Measurements from ENCODE around the gene ZFAND3.

Gene ZFAND3

DNA sequence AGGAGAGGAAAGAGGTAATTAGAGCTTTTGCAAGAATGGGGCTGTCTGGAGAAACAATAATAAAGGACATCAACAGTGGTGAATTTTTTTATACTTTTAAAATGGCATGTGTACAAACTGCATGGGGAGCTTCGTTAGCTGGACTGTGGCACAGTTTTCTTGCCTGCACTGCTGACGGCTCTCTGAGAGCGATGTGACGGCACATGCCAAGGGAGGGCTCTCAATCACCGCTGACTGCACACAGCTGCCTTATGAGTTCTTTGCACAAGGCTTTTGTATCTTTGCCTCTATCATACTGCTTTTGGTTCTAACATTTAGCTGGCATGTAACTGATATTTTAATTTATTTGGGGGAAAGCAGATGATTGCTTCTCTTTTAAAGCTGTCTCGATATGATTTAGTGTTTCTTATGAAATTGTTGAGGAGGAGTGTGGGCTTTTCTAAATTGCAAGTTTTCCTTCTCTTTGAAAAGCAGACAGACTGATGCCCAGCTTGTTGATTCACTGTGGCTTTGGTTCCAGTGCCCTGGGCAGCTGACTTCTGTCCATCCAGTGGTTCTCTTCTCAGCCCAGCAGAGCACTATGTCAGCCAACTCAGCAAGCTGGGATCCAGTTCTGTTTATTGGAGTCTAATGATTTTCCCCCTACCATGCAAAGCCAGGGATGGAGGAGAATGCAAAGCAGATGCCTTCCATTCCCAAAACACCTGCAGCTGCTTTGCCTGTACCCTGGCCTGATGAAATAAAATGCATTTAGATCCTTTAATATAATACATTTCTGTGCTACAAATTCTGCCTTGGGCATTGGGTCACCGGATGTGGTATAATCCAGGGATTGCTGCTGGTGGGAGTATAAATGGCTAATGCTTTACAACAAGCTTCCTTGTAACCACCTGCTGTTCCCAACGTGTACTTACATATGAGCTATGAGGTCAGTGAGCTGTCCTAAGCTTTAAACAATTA is 323.9 kb downstream of the ZFAND3 start:
- Histone ChIP-seq H3K36me3 (ENCODE audit: control insufficient read depth, insufficient read depth, low read length) (peaks cover 39% of the 10 kb centered on the region), H3K4me3 (ENCODE audit: extremely low read depth, insufficient read depth, low read length, poor library complexity, severe bottlenecking) (no peak overlapping the region), H3K9me3 (ENCODE audit: control insufficient read depth, low read length) (no peaks in the 10 kb centered on the region), H3K27ac (ENCODE audit: low read depth, low read length, severe bottlenecking) (no peak overlapping the region), H3K4me1 (ENCODE audit: control insufficient read depth, insufficient read depth, low read length, poor library complexity, severe bottlenecking) (no peaks in the 10 kb centered on the region)
- WGBS, 2 experiments (ENCODE audit: insufficient coverage in 2 of 2): 94 to 96% methylated on average over 5 to 6 of the region's 8 CpGs

DNA sequence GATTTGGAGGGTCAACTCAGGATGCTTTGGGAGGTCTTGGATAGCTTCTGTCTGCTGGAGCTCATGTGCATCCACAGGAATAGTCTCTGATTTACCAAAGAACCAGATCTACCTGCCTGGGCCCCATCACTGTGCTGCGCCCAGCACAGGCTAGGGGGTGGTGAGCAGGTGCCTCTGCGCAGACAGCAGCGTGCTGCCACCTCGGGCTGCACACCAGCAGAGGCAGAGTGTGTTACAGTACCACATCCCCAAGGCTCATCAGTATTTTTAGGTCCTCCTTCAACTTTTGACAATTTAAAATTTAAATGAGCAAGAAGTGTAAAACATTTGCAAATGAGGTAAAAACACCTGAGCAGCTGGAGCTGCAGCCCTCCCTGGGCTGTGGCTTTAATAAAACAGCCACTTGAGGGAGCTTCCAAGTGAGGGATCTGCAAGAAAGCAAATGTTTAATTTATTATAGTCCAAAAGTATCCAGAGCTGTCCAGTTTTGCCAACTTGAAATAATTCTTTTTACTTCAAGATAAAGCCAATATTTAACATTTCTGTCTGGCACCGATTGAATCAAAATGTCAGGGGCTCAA is 324.9 kb downstream of the ZFAND3 start:
- no peaks in the 10 kb centered on the region for H3K9me3 ChIP-seq (ENCODE audit: control insufficient read depth, low read length)
- WGBS, 2 experiments (ENCODE audit: insufficient coverage in 2 of 2): 95% methylated on average over 4 of the region's 5 CpGs; no CpG with 5 or more reads in 1 of the 2 experiments
- peaks cover 43% of the 10 kb centered on the region for H3K36me3 ChIP-seq (ENCODE audit: control insufficient read depth, insufficient read depth, low read length)
- no peak overlapping the region for H3K27ac ChIP-seq (ENCODE audit: low read depth, low read length, severe bottlenecking)
- H3K4me3 ChIP-seq (ENCODE audit: extremely low read depth, insufficient read depth, low read length, poor library complexity, severe bottlenecking): no peak overlapping the region
- no peaks in the 10 kb centered on the region for H3K4me1 ChIP-seq (ENCODE audit: control insufficient read depth, insufficient read depth, low read length, poor library complexity, severe bottlenecking)

DNA sequence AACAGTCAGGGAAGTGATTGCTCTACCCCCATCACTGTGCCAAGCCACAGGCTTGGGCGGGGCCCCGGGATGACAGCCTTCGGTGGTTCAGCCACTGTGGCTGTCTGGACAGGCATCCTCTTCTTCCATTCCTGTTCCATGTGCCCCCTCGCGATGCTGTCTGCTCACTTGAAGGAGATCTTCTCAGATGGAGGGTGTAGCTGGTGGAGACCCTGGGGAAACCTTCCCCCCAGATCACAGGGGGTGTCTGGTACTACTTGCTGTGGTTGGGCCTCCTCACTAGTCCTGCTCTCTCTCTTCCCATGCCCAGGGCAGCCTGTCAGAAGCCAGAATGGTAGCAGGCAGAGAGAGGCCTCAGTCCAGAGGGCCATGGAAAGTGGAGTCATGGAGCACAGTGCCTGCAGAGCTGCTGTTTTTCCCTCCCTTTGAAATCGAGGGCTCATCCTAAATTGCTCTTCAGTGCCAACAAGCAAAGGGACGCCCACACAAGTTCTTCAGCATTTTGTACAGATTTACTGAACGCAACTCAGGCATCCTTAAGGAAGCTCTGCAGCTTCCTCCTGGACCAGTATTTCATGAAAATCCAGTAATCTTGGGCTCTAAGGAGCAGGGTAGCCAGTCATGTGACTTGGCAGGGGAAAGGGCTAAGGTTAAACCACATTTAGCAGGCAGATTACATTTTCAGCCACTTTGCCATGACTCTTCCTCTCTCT is 326.6 kb downstream of the ZFAND3 start:
- H3K36me3 ChIP-seq (ENCODE audit: control insufficient read depth, insufficient read depth, low read length): peaks cover 57% of the 10 kb centered on the region
- no peak overlapping the region for H3K4me3 ChIP-seq (ENCODE audit: extremely low read depth, insufficient read depth, low read length, poor library complexity, severe bottlenecking)
- WGBS, 2 experiments (ENCODE audit: insufficient coverage in 2 of 2): 86 to 95% methylated on average over 4 to 5 of the region's 8 CpGs
- no peaks in the 10 kb centered on the region for H3K9me3 ChIP-seq (ENCODE audit: control insufficient read depth, low read length)
- H3K27ac ChIP-seq (ENCODE audit: low read depth, low read length, severe bottlenecking): no peak overlapping the region
- H3K4me1 ChIP-seq (ENCODE audit: control insufficient read depth, insufficient read depth, low read length, poor library complexity, severe bottlenecking): no peaks in the 10 kb centered on the region

DNA sequence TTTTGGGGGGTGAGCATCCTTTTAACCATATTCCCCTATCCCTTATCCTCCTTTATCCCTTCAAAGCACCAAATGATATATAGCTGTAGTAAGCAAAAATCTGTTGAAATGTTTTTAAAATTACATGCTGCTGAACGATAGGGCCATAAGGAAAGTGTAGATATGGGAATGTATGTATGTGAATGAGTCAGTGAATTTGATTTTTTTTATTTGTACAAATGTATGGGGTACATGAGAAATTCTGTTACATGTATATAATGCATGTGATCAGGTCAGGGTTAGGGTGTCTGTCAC is 327.2 kb downstream of the ZFAND3 start:
- Histone ChIP-seq H3K9me3 (ENCODE audit: control insufficient read depth, low read length) (no peaks in the 10 kb centered on the region), H3K27ac (ENCODE audit: low read depth, low read length, severe bottlenecking) (no peak overlapping the region), H3K36me3 (ENCODE audit: control insufficient read depth, insufficient read depth, low read length) (peaks cover 62% of the 10 kb centered on the region), H3K4me3 (ENCODE audit: extremely low read depth, insufficient read depth, low read length, poor library complexity, severe bottlenecking) (no peak overlapping the region), H3K4me1 (ENCODE audit: control insufficient read depth, insufficient read depth, low read length, poor library complexity, severe bottlenecking) (no peaks in the 10 kb centered on the region)
- WGBS, 2 experiments (ENCODE audit: insufficient coverage in 2 of 2): 94 to 100% methylated on average over 1 of the region's 1 CpG

DNA sequence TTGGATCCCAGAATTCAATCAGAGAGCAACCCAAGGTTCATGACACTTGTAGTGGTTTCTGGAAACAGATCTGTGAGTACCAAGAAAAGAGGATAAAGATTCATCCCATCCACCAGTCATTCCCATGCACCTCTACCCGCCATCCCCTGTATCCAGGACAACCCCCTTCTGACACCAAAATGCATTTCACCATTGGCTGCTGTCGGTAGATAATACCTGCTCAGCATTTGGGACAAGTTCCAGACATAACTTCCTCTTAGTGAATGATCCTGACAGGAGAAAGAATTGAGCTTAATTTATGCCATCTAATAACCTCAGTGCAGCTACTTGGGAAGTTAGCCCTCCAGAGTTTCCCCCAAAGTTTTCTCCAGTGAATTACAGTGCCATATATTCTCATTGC is 329.1 kb downstream of the ZFAND3 start:
- Histone ChIP-seq H3K4me1 (ENCODE audit: control insufficient read depth, insufficient read depth, low read length, poor library complexity, severe bottlenecking) (no peaks in the 10 kb centered on the region), H3K9me3 (ENCODE audit: control insufficient read depth, low read length) (no peaks in the 10 kb centered on the region), H3K27ac (ENCODE audit: low read depth, low read length, severe bottlenecking) (no peak overlapping the region), H3K36me3 (ENCODE audit: control insufficient read depth, insufficient read depth, low read length) (peaks cover 62% of the 10 kb centered on the region), H3K4me3 (ENCODE audit: extremely low read depth, insufficient read depth, low read length, poor library complexity, severe bottlenecking) (no peak overlapping the region)
- WGBS, 2 experiments (ENCODE audit: insufficient coverage in 2 of 2): 100% methylated on average over 2 of the region's 2 CpGs; no CpG with 5 or more reads in 1 of the 2 experiments

DNA sequence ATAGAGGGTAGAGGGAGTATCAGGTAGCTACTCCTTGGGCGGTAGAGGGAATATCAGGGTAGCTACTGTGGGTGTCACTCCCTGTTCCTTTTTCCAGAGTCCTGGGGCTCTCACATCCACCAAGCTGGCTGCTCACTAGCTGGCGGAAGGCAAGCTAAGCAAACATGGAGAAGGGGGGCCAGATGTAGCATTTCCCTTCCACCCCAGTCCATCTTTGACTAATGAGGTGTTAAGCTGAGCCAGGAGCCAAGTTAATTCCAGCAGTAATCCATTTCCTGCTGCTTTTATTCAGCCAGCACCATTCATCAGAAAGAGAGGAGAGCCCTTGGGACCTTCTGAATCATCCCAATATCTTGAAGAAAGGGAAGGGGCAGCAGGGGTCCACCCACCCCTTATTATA is 330.0 kb downstream of the ZFAND3 start:
- no peaks in the 10 kb centered on the region for H3K9me3 ChIP-seq (ENCODE audit: control insufficient read depth, low read length)
- no peaks in the 10 kb centered on the region for H3K4me1 ChIP-seq (ENCODE audit: control insufficient read depth, insufficient read depth, low read length, poor library complexity, severe bottlenecking)
- H3K36me3 ChIP-seq (ENCODE audit: control insufficient read depth, insufficient read depth, low read length): peaks cover 64% of the 10 kb centered on the region
- no peak overlapping the region for H3K27ac ChIP-seq (ENCODE audit: low read depth, low read length, severe bottlenecking)
- whole genome bisulfite sequencing, 2 experiments (ENCODE audit: insufficient coverage in 2 of 2): 80 to 100% methylated on average over 1 to 2 of the region's 2 CpGs
- no peak overlapping the region for H3K4me3 ChIP-seq (ENCODE audit: extremely low read depth, insufficient read depth, low read length, poor library complexity, severe bottlenecking)

DNA sequence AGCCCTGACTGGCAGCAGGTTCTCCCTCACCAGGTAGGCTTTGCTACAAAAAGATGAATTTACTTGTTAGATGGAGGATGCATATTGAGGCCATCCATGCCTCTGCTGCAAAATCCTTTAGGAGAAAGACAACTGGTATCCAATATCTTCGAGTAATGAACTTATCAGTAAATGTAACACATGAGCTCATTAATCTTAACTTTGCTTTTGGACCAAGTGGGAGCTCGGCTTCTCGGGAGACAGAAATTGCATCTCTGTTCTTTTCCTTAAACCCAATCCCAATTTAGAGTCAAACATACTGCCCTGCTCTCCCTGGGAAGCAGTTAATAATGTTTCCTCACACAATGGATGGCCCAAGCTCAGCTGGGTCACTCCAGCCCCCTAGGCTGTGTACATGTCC is 330.5 kb downstream of the ZFAND3 start:
- 97 to 100% methylated on average over 3 of the region's 3 CpGs for WGBS, 2 experiments (ENCODE audit: insufficient coverage in 2 of 2)
- Histone ChIP-seq H3K4me3 (ENCODE audit: extremely low read depth, insufficient read depth, low read length, poor library complexity, severe bottlenecking) (no peak overlapping the region), H3K9me3 (ENCODE audit: control insufficient read depth, low read length) (no peaks in the 10 kb centered on the region), H3K27ac (ENCODE audit: low read depth, low read length, severe bottlenecking) (no peak overlapping the region), H3K4me1 (ENCODE audit: control insufficient read depth, insufficient read depth, low read length, poor library complexity, severe bottlenecking) (no peaks in the 10 kb centered on the region), H3K36me3 (ENCODE audit: control insufficient read depth, insufficient read depth, low read length) (peaks cover 63% of the 10 kb centered on the region)

DNA sequence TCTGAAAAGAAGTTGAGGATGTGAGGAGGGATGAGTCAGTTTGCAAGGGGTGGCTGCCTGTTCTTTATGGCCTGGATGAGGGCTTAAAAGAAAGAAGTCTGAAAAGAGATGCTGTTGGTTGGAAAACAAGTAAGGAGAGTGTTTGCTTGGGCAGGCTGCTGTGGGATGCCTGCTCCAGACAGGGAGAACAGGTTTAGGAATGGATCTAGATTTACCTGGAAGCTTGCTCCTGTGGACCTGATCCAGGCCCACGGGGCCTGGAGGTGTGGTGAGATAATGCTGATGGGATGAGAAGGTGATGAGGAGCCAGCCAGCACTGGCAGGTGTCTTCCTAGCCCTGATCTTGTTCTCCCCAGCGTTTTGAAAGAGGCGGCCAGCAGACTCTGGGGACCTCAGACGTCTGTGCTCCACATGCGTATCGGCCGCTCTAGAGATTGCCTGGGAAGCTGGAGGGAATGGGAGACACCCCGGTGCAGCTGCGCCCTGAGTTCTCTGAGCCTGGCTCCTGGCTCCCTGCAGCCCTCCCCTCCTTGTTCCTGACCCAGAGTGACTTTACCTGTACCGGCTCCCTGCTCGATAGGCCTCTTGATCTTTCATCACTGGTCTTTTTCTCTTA is 331.3 kb downstream of the ZFAND3 start:
- Histone ChIP-seq H3K4me3 (ENCODE audit: extremely low read depth, insufficient read depth, low read length, poor library complexity, severe bottlenecking) (no peak overlapping the region), H3K36me3 (ENCODE audit: control insufficient read depth, insufficient read depth, low read length) (peaks cover 55% of the 10 kb centered on the region), H3K9me3 (ENCODE audit: control insufficient read depth, low read length) (no peaks in the 10 kb centered on the region), H3K27ac (ENCODE audit: low read depth, low read length, severe bottlenecking) (no peak overlapping the region), H3K4me1 (ENCODE audit: control insufficient read depth, insufficient read depth, low read length, poor library complexity, severe bottlenecking) (peaks cover 5% of the 10 kb centered on the region)
- WGBS, 2 experiments (ENCODE audit: insufficient coverage in 2 of 2): 88 to 92% methylated on average over 7 to 10 of the region's 11 CpGs

DNA sequence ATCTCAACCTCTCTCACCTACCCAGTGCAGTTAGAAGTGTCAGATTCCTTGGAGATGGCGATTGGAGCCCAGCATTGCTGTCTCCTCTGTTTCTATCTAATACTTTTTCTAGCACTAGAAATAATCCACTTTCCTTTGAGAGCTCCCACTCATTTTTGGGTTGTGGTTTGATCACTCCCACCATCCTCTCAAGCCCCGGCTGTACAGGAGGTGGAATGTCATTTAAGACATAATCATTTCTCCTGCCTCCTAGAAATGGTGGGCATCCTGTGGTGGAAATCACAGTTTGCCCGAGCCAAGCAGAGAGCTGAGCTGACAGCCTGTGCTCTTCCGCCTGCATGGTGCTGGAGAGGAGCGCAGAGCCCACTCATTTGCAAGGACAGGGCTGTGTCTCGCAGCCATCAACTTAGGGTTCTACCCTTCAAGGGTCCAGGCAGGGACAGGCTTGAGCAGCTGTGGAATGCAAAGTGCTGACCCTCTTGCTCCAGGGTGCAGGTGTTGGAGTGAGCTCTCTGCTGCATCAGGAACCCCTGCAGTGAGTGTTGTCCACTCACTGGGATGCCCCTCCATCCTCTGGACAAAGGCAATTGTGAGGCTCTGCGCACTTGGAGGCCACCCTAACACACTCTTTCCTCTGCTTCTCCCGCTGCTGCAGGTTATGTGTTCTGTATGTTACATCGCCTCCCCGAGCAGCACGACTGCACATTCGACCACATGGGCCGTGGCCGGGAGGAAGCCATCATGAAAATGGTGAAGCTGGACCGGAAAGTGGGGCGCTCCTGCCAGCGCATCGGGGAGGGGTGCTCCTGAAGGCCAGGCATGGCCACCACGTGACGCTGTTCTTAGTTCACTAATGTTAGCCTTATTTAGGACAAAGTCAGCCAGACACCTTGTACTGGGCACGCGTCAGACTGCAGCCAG is 332.3 kb downstream of the ZFAND3 start:
- Histone ChIP-seq H3K9me3 (ENCODE audit: control insufficient read depth, low read length) (no peaks in the 10 kb centered on the region), H3K4me1 (ENCODE audit: control insufficient read depth, insufficient read depth, low read length, poor library complexity, severe bottlenecking) (peaks cover 5% of the 10 kb centered on the region), H3K4me3 (ENCODE audit: extremely low read depth, insufficient read depth, low read length, poor library complexity, severe bottlenecking) (no peak overlapping the region), H3K36me3 (ENCODE audit: control insufficient read depth, insufficient read depth, low read length) (peaks cover 51% of the 10 kb centered on the region), H3K27ac (ENCODE audit: low read depth, low read length, severe bottlenecking) (no peak overlapping the region)
- 94 to 95% methylated on average over 18 to 21 of the region's 22 CpGs for WGBS, 2 experiments (ENCODE audit: insufficient coverage in 2 of 2)

DNA sequence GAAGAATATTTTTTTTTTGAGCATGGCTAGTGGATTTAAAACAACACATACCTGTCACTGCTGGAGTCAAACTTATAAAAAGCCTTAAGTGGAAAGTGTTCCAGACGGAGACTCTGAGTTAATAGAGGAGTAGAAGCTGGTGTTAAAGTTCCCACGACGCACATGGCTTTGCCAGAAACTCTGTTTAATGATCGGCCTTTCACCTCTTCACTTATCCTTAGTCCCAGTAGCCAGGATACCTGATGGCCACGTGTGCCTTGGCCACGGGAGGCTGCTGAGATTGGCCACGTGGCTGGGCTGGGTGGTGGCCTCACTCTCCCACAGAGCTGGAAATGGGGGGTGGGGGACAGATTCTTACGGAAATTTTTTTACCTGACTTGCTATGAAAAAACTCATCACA is 333.1 kb downstream of the ZFAND3 start:
- H3K4me3 ChIP-seq (ENCODE audit: extremely low read depth, insufficient read depth, low read length, poor library complexity, severe bottlenecking): no peak overlapping the region
- peaks cover 49% of the 10 kb centered on the region for H3K36me3 ChIP-seq (ENCODE audit: control insufficient read depth, insufficient read depth, low read length)
- 94 to 100% methylated on average over 3 to 5 of the region's 8 CpGs for whole genome bisulfite sequencing, 2 experiments (ENCODE audit: insufficient coverage in 2 of 2)
- no peak overlapping the region for H3K27ac ChIP-seq (ENCODE audit: low read depth, low read length, severe bottlenecking)
- H3K4me1 ChIP-seq (ENCODE audit: control insufficient read depth, insufficient read depth, low read length, poor library complexity, severe bottlenecking): peaks cover 5% of the 10 kb centered on the region
- no peaks in the 10 kb centered on the region for H3K9me3 ChIP-seq (ENCODE audit: control insufficient read depth, low read length)
